Right lobe of liver (tissue), 6 donors: ENCODE measurements around the gene AGT. TPM values are rescaled to one million over a fixed set of nuclear protein-coding genes. Genes with fewer than 3 reads are reported as not detected.
A peak's percentile ranks its signal among the peaks of the same experiment; 100 is the strongest.

Source experiments
- ATAC-seq, 4 donors: fragments of 200-7000 bp; cut with Tn5 transposase; one replicate each; pipeline ENCODE4 v1.9.1; 2020; ENCODE audit warnings: mild to moderate bottlenecking in 4 of 4, moderate library complexity in 4 of 4
- DNase-seq, 3 donors: peaks; one replicate each; pipeline ENCODE4 v3.0.0-alpha.2; 2020
- H3K27ac ChIP-seq, 3 donors: fragments of 200-600 bp; one replicate each; pipeline ENCODE4 v1.8.0; 2022
- H3K27me3 ChIP-seq, 2 donors: fragments of 200-600 bp; one replicate each; pipeline ENCODE4 v1.8.0; 2022
- H3K36me3 ChIP-seq, 4 donors: fragments of 200-600 bp; sonication (generic) in 1 of 4; one replicate each; pipeline versions ENCODE4 v1.5.1 to v1.8.0; 2017 to 2022; ENCODE audit warnings: control low read depth in 1 of 4
- H3K4me1 ChIP-seq, 4 donors: fragments of 200-600 bp; sonication (generic) in 1 of 4; one replicate each; pipeline versions ENCODE4 v1.5.1 to v1.8.0; 2017 to 2022; ENCODE audit warnings: control low read depth in 1 of 4
- H3K4me3 ChIP-seq, 3 donors: fragments of 200-600 bp; one replicate each; pipeline ENCODE4 v1.8.0; 2022
- H3K9me3 ChIP-seq, 4 donors: fragments of 200-600 bp; sonication (generic) in 1 of 4; one replicate each; pipeline versions ENCODE4 v1.5.1 to v1.8.0; 2017 to 2022; ENCODE audit warnings: control low read depth in 1 of 4
- CTCF ChIP-seq, 4 donors: fragments of 200-600 bp in 3 of 4; fragments of 450-650 bp in 1 of 4; IDR thresholded peaks; one replicate each; pipeline versions ENCODE4 v1.5.1 to v1.8.0; 2016 to 2022; ENCODE audit warnings: antibody characterized with exemption in 4 of 4, mild to moderate bottlenecking in 2 of 4
- POLR2A ChIP-seq: fragments of 450-650 bp; IDR thresholded peaks from one replicate; pipeline ENCODE4 v1.6.1; 2017; ENCODE audit warnings: antibody characterized with exemption, mild to moderate bottlenecking
- WGBS: methylation state at CpG from one replicate; pipeline ENCODE4 v1.1.6; 2018; ENCODE audit warnings: low coverage, low lambda C conversion rate; ENCODE audit not compliant: insufficient coverage; ENCODE audit errors: missing lambda C conversion rate; 5-methylcytosine and 5-hydroxymethylcytosine counted together
- intact Hi-C, 2 donors: fragments of 100-400 bp; cut with DNase I; formaldehyde crosslinking; loops; one replicate each; pipeline versions ENCODE4 v1.11.2 to v1.14.1; 2022
- total RNA-seq, 6 experiments: library from RNA; depleted of rRNA in 2 of 6; stranded (reverse); fragments of >200 nt in 2 of 6; fragmentation: NEBNext Ultra II Directional in 3 of 6; extraction: Animal tissue kit (Norgen Biotek cat#: 25700) in 3 of 6; gene quantifications; one replicate each; pipeline versions ENCODE4 v1.1.0 to v1.2.4, GENCODE V29; 2016 to 2023
- donor health status: DM: no; HTN: yes; CAD: no.
- donor health status: DM: no; HTN: no; CAD: no.
- donor health status: DM: no; HTN: no; CAD: no.
- donor health status: DM: no; HTN: yes; CAD: no.
- donor health status: DM: no; HTN: yes; CAD: no.

AGT gene
- total RNA-seq, 6 experiments from 2014 or later: 1,076 to 2,346 (median 1,911) TPM

- intact Hi-C loops: no loop called here
Observed at GRCh38 chr1:230737622-230738262, 23.8 kb upstream of the AGT start.

GRCh38 chr1:230735447-230735846 lies 21.5 kb upstream of the AGT start:
- Histone ChIP-seq H3K4me3 (no peak overlapping the region), H3K4me1 (peaks cover 0 to 10% (median 2%) of the 10 kb centered on the region in 4 donors), H3K9me3 (no peaks in the 10 kb centered on the region), H3K27ac (no peak overlapping the region), H3K27me3 (no peaks in the 10 kb centered on the region), H3K36me3 (no peaks in the 10 kb centered on the region)
- DNase-seq: no peak
- peak in 1 of 4 donors; percentile 54 for ATAC-seq
- TF ChIP-seq CTCF (IDR thresholded peaks at IDR 0.05) (no peak), POLR2A (no peak)
- 56% methylated on average over 2 of the region's 2 CpGs for WGBS
- intact Hi-C loops: no loop called here

More at GRCh38 chr1:230737622-230738262, 23.8 kb upstream of the AGT start:
- Histone ChIP-seq H3K27me3 (no peaks in the 10 kb centered on the region), H3K27ac (no peak overlapping the region), H3K4me1 (no peaks in the 10 kb centered on the region), H3K36me3 (no peaks in the 10 kb centered on the region), H3K9me3 (no peaks in the 10 kb centered on the region), H3K4me3 (no peak overlapping the region)
- WGBS: 90% methylated on average over 3 of the region's 3 CpGs
- ATAC-seq (no peak), DNase-seq (no peak)
- no peak for TF ChIP-seq CTCF (IDR thresholded peaks at IDR 0.05)
- no peak for TF ChIP-seq POLR2A

- WGBS: 11% methylated on average over 5 of the region's 5 CpGs
- H3K27me3 ChIP-seq: no peaks in the 10 kb centered on the region
- intact Hi-C loops: no loop called here
- no peaks in the 10 kb centered on the region for H3K36me3 ChIP-seq
- peak overlapping the region in 2 of 3 donors; percentile 84 to 92 for H3K27ac ChIP-seq
- no peak overlapping the region for H3K4me3 ChIP-seq
- TF ChIP-seq CTCF (IDR thresholded peaks at IDR 0.05) (no peak), POLR2A (no peak)
- DNase-seq (peak in 1 of 3 donors; percentile 65), ATAC-seq (peak; percentile 46 to 78 (median 68))
- peaks cover 0 to 50% (median 24%) of the 10 kb centered on the region in 4 donors for H3K4me1 ChIP-seq
- H3K9me3 ChIP-seq: no peaks in the 10 kb centered on the region
Observed at GRCh38 chr1:230730977-230731376, 17.1 kb upstream of the AGT start.

- Histone ChIP-seq H3K27me3 (no peaks in the 10 kb centered on the region), H3K4me3 (no peak overlapping the region), H3K9me3 (no peaks in the 10 kb centered on the region), H3K36me3 (no peaks in the 10 kb centered on the region), H3K27ac (peak overlapping the region; percentile 62 to 92 (median 84)), H3K4me1 (peaks cover 0 to 62% (median 26%) of the 10 kb centered on the region in 4 donors)
- 13% methylated on average over 3 of the region's 6 CpGs for WGBS
- DNase-seq: peak; percentile 83 to 97 (median 94)
- intact Hi-C loops: no loop called here
- TF ChIP-seq POLR2A: no peak
- no peak for TF ChIP-seq CTCF (IDR thresholded peaks at IDR 0.05)
- ATAC-seq: peak; percentile 67 to 91 (median 83)
Observed at GRCh38 chr1:230728710-230729392, 14.9 kb upstream of the AGT start.
